CD4-positive, alpha-beta T cell treated with Interleukin-21 for 1 hour (primary cell): Measurements from ENCODE around the gene SLC35E2B.
"Not testable (repeated sequence)": the region's sequence is repeated elsewhere in the genome, so short reads cannot be mapped to it uniquely, and the experiment has no call there.

Experiments used
- DNase-seq: peaks from one replicate; pipeline ENCODE4 v3.0.0-alpha.2; 2020

The SLC35E2B gene

GRCh38 chr1:1692714-1693647 lies at the start of gene SLC35E2B:
TSS of gene SLC35E2B (minus strand) at chr1:1692795. CDS start at chr1:1676699, 16,096 bp downstream.
- DNase-seq: peak; percentile 98

- DNase-seq: not testable (repeated sequence)
Observed at GRCh38 chr1:1741013-1741412, 48.4 kb upstream of the SLC35E2B start.

- DNase-seq: not testable (repeated sequence)
Observed at GRCh38 chr1:1738799-1739337, 46.3 kb upstream of the SLC35E2B start.

- not testable (repeated sequence) for DNase-seq
Observed at GRCh38 chr1:1737675-1738590, 45.3 kb upstream of the SLC35E2B start.

GRCh38 chr1:1732381-1732780 lies 39.8 kb upstream of the SLC35E2B start:
- DNase-seq: no peak

GRCh38 chr1:1730870-1731269 lies 38.3 kb upstream of the SLC35E2B start:
- no peak for DNase-seq

- not testable (repeated sequence) for DNase-seq
Observed at GRCh38 chr1:1730230-1730629, 37.6 kb upstream of the SLC35E2B start.

- not testable (repeated sequence) for DNase-seq
Observed at GRCh38 chr1:1729116-1729816, 36.7 kb upstream of the SLC35E2B start.

GRCh38 chr1:1728308-1729005 lies 35.9 kb upstream of the SLC35E2B start:
- peak; percentile 68 for DNase-seq

GRCh38 chr1:1727131-1727651 lies 34.6 kb upstream of the SLC35E2B start:
- not testable (repeated sequence) for DNase-seq

- DNase-seq: not testable (repeated sequence)
Observed at GRCh38 chr1:1726088-1726487, 33.5 kb upstream of the SLC35E2B start.

- peak; percentile 99 for DNase-seq
Observed at GRCh38 chr1:1724035-1724864, 31.7 kb upstream of the SLC35E2B start, which contains the start of gene CDK11A. TSS of gene CDK11A (minus strand) at chr1:1724357. CDS start at chr1:1722818, 1,539 bp downstream.

GRCh38 chr1:1721201-1721600 lies 28.6 kb upstream of the SLC35E2B start:
- no peak for DNase-seq

- DNase-seq: not testable (repeated sequence)
Observed at GRCh38 chr1:1715109-1715883, 22.7 kb upstream of the SLC35E2B start.

- not testable (repeated sequence) for DNase-seq
Observed at GRCh38 chr1:1707897-1708296, 15.3 kb upstream of the SLC35E2B start.

GRCh38 chr1:1707241-1707640 lies 14.6 kb upstream of the SLC35E2B start:
- DNase-seq: not testable (repeated sequence)

GRCh38 chr1:1705623-1706022 lies 13.0 kb upstream of the SLC35E2B start:
- DNase-seq: not testable (repeated sequence)

GRCh38 chr1:1704284-1704957 lies 11.8 kb upstream of the SLC35E2B start:
- not testable (repeated sequence) for DNase-seq

GRCh38 chr1:1703796-1704195 lies 11.2 kb upstream of the SLC35E2B start:
- DNase-seq: no peak
